A172 (cell line): ENCODE results near the gene RSPO4. TPM values are rescaled to one million over a fixed set of nuclear protein-coding genes. Genes with fewer than 3 reads are reported as not detected.
"Not testable (repeated sequence)": the region's sequence is repeated elsewhere in the genome, so short reads cannot be mapped to it uniquely, and the experiment has no call there.

Experiments
- DNase-seq: peaks from one replicate; pipeline ENCODE4 v3.0.0-alpha.2; 2015; ENCODE audit warnings: low spot score
- total RNA-seq: library from RNA; depleted of rRNA; stranded (reverse); fragments of >200 nt; shearing (Covaris generic); gene quantifications from 2 replicates; pipeline ENCODE4 v1.2.3, GENCODE V29; 2014; rRNA removed

Gene RSPO4
- total RNA-seq = not detected in 2 replicates

GRCh38 chr20:1001911-1002681 is at the start of gene RSPO4:
Gene RSPO4 (minus strand): TSS chr20:1002311. CDS start chr20:1002164, 147 bp downstream.
- no peak for DNase-seq

- no peak for DNase-seq
Measured at GRCh38 chr20:1050440-1050839, 48.3 kb upstream of the RSPO4 start.

- no peak for DNase-seq
Measured at GRCh38 chr20:1045860-1046418, 43.8 kb upstream of the RSPO4 start.

GRCh38 chr20:1041845-1042390 is 39.8 kb upstream of the RSPO4 start:
- DNase-seq = peak; percentile 49

GRCh38 chr20:1038205-1038604 is 36.1 kb upstream of the RSPO4 start:
- DNase-seq = no peak

- DNase-seq = no peak
Measured at GRCh38 chr20:1037039-1037438, 34.9 kb upstream of the RSPO4 start.

- DNase-seq = no peak
Measured at GRCh38 chr20:1035466-1035865, 33.4 kb upstream of the RSPO4 start.

GRCh38 chr20:1034415-1034789 is 32.3 kb upstream of the RSPO4 start:
- no peak for DNase-seq

GRCh38 chr20:1033751-1034414 is 31.8 kb upstream of the RSPO4 start:
- DNase-seq = no peak

- no peak for DNase-seq
Measured at GRCh38 chr20:1029980-1030379, 27.9 kb upstream of the RSPO4 start.

- DNase-seq = not testable (repeated sequence)
Measured at GRCh38 chr20:1026214-1026613, 24.1 kb upstream of the RSPO4 start.

GRCh38 chr20:1022871-1023270 is 20.8 kb upstream of the RSPO4 start:
- DNase-seq = no peak

GRCh38 chr20:1020614-1021013 is 18.5 kb upstream of the RSPO4 start:
- DNase-seq = no peak

GRCh38 chr20:1019344-1019743 is 17.2 kb upstream of the RSPO4 start:
- no peak for DNase-seq

- DNase-seq = no peak
Measured at GRCh38 chr20:1017677-1018076, 15.6 kb upstream of the RSPO4 start.

GRCh38 chr20:1015181-1015580 is 13.1 kb upstream of the RSPO4 start:
- DNase-seq = no peak

GRCh38 chr20:1014471-1014870 is 12.4 kb upstream of the RSPO4 start:
- no peak for DNase-seq

- no peak for DNase-seq
Measured at GRCh38 chr20:1013566-1014340, 11.6 kb upstream of the RSPO4 start.

- DNase-seq = no peak
Measured at GRCh38 chr20:1012359-1013168, 10.5 kb upstream of the RSPO4 start.

- no peak for DNase-seq
Measured at GRCh38 chr20:1010659-1011058, 8.5 kb upstream of the RSPO4 start.

- DNase-seq = peak; percentile 47
Measured at GRCh38 chr20:1005452-1006027, 3.4 kb upstream of the RSPO4 start.
